Measurements from ENCODE around the gene GABRG3.
"Not testable (repeated sequence)": the region's sequence is repeated elsewhere in the genome, so short reads cannot be mapped to it uniquely, and the experiment has no call there.

The GABRG3 gene

DNA sequence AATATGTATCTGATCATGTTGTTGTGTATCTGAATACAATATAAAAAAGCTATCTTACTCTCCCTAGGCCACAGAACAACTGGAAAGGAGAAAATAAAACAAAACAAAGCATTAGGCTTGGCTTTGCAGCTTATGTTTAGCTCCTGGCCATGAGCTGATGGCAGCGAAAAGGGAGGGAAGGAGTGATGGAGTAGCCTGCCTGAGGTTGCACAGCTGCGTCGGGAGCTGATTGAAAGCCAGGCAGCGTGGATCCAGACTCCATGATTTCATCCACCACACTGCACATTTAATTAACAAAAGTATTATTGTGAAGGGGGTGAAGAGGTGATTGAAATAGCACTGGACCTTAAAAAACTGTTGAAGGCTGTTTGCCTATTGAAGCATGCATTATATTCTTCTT is 212.2 kb downstream of the GABRG3 start:
- TF ChIP-seq ZNF274 (IDR thresholded peaks at IDR 0.05; ENCODE audit: low read depth, low read length), result no peak
- no peak overlapping the region for H3K4me3 ChIP-seq (ENCODE audit: low read length)

DNA sequence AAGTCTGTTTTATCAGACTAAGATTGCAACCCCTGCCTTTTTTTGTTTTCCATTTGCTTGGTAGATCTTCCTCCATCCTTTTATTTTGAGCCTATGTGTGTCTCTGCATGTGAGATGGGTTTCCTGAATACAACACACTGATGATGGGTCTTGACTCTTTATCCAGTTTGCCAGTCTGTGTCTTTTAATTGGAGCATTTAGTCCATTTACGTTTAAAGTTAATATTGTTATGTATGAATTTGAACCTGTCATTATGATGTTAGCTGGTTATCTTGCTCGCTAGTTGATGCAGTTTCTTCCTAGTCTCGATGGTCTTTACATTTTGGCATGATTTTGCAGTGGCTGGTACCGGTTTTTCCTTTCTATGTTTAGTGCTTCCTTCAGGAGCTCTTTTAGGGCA is 220.5 kb downstream of the GABRG3 start:
- H3K4me3 ChIP-seq (ENCODE audit: low read length), result not testable (repeated sequence)

DNA sequence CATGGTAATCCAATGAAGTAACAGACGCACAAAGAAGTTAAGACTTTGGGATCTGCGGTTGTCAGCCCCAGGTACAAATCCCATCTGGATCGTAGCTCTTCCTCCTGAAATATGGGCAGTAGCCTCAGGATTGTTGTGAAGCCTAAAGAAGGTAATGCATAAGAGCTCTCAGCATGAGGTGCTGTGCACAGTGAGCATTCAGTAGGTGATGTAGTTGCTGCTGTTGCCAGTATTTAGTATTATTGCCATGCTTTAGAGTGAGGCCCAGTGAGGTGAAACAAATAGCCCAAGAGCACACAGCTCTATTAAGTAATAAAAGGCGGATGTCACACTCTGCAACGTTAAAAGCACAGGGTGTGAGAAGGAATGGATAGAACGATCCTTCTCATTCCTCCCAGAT is 225.7 kb downstream of the GABRG3 start:
- no peak for TF ChIP-seq ZNF274 (IDR thresholded peaks at IDR 0.05; ENCODE audit: low read depth, low read length)
- no peak overlapping the region for H3K4me3 ChIP-seq (ENCODE audit: low read length)

DNA sequence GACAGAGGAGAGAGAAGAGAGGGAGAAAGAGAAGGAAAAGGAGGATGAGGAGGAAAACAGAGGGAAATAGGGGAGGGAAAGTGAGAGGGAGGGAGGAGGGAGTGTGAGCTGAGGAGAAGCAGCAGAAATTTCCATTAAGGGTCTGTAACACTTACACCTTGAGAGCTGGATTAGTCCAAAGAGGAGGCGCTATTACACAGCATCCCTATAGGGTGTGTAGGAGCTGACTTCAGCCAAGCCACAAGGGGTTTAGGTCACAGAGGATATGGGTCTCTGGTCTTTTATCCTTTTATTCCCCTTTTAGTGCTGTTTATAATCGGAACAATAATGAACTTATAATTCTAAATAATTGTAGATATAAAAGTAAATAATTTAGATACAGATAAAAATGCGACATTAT is 230.4 kb downstream of the GABRG3 start:
- H3K4me3 ChIP-seq (ENCODE audit: low read length), result no peak overlapping the region
- no peak for TF ChIP-seq ZNF274 (IDR thresholded peaks at IDR 0.05; ENCODE audit: low read depth, low read length)

DNA sequence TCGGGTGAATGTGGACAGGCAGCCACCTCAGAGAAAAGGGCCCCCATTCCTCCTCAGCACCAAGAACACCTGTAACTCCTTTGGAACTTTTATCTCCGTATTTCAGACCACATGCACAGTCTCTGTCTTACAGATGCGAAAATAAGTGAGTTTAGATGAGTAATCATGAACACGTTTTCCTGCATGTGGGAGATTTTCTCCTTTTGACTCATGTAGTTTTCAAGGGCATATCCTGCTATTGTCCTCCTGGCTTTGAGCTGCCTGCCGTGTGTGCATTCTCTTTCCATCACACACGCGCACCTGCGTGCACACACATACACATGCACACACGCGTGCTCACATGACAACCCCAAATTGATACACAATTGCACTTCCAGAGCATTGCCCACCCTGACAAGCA is 239.2 kb downstream of the GABRG3 start:
- no peak for TF ChIP-seq ZNF274 (IDR thresholded peaks at IDR 0.05; ENCODE audit: low read depth, low read length)
- H3K4me3 ChIP-seq (ENCODE audit: low read length), result no peak overlapping the region

DNA sequence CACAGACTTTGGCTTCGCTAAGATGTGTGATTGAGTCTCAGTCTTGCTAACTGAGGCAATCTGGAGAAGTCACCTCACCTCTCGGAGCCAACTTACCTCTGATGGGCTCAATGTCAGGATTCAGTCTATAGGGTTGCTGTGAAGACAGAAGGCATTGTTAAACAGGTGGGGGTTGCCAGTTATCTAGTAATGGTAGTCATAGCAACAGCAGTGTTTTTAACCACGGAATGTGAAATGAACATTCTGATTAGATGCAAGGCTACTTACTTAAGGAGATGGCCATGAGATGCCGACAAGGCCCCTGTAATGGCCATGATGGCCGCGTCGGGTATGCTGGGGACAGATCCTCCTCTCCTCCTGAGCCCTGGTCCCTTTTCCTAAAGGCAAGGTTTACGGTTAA is 243.1 kb downstream of the GABRG3 start:
- H3K4me3 ChIP-seq (ENCODE audit: low read length), result no peak overlapping the region
- no peak for TF ChIP-seq ZNF274 (IDR thresholded peaks at IDR 0.05; ENCODE audit: low read depth, low read length)

DNA sequence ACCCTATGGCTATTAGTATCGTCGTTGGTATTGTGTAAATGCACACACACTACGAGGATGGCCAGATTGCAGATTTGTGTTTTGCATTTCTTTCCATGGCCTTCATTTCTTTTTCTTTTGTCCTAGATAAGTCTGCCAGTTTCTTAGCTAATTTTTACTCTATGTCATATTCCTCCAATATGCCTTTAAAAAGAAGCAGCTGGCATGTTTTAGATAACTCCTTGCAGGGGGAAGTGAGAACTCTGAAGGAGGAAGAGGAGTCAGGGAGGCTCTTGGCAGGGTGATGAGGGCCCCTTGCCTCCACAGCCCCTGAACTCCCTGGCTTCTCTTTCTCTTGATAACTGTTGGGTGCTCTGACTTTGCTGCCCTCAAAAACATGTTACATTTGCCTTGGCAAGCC is 244.0 kb downstream of the GABRG3 start:
- H3K4me3 ChIP-seq (ENCODE audit: low read length), result no peak overlapping the region
- TF ChIP-seq ZNF274 (IDR thresholded peaks at IDR 0.05; ENCODE audit: low read depth, low read length), result no peak

DNA sequence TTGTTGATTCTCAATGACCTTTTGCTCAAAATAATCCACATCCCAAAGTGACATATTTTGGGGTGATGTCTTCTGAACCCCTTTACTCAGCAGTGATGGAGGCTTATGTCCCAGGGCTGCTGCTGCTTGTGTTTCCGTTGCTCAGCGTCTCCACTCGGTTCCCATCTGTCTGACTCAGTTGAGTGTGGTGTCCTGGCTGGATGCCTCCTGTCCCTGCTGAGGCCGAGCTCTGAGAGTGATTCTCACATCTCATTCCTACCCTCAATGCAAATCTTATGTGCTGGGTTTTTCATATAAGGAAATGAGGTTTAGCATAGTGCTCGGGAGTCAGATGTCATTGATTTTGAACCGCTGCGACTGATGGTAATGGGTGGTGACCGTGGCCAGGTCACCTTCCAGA is 247.4 kb downstream of the GABRG3 start:
- H3K4me3 ChIP-seq (ENCODE audit: low read length), result no peak overlapping the region
- no peak for TF ChIP-seq ZNF274 (IDR thresholded peaks at IDR 0.05; ENCODE audit: low read depth, low read length)

DNA sequence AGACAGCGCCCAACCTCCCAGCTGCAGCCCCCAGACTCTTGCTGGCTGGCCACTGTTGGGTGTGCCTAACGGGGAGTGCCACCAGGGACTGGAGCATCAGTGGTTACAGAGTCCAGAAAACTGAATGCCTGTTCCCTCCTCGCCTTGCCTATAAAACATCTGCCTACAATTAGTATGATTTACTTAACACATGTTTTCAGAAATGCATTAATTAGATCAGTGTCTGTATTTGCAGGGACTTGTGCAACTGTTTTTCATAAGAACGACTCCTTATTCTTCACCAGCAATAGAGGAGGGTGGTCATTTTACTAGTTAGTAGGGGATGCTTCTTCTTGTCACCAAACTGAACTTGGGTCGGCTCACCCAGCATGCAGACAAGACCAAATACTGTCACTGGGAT is 248.7 kb downstream of the GABRG3 start:
- no peak for TF ChIP-seq ZNF274 (IDR thresholded peaks at IDR 0.05; ENCODE audit: low read depth, low read length)
- H3K4me3 ChIP-seq (ENCODE audit: low read length), result no peak overlapping the region

DNA sequence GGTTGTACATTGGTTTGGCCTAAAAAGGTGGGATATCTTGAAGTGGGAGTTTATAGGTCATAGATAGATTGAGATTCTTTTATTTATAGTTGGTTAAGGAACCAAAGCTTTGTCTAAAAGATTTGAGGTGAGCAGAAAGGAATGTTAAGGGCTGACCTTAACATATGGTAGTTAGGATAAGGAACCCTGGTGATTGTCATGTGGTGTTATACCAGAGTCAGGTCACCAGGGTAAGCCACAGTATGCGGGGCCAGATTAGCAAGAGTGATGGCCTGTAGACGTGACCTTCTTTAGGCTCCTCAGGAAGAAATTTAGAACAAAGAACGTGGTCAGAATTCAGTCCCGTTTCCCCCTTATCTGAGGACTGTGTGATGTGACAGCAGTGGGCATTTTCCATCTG is 249.2 kb downstream of the GABRG3 start:
- no peak for TF ChIP-seq ZNF274 (IDR thresholded peaks at IDR 0.05; ENCODE audit: low read depth, low read length)

DNA sequence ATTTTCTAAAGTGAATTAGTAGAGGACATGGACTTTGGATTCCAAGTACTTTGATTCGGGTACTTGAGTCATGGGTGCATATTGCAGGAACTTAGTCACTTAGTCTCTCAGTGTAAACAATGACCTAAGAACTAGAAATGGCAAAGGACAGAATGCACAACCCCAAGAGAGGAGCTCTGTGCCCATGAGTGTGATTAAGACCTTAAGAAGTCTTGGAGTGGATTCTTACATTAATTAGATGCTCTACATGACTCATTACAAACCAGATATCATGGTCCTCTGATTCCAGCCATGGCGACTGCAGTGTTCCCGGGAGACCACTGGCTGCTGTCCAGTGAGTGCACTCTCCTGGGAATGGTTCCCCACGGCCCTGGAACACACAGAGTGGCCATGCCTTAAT is 251.5 kb downstream of the GABRG3 start:
- no peak for TF ChIP-seq ZNF274 (IDR thresholded peaks at IDR 0.05; ENCODE audit: low read depth, low read length)
- no peak overlapping the region for H3K4me3 ChIP-seq (ENCODE audit: low read length)

More for the DNA sequence above, 249.2 kb downstream of the GABRG3 start:
- no peak overlapping the region for H3K4me3 ChIP-seq (ENCODE audit: low read length)

DNA sequence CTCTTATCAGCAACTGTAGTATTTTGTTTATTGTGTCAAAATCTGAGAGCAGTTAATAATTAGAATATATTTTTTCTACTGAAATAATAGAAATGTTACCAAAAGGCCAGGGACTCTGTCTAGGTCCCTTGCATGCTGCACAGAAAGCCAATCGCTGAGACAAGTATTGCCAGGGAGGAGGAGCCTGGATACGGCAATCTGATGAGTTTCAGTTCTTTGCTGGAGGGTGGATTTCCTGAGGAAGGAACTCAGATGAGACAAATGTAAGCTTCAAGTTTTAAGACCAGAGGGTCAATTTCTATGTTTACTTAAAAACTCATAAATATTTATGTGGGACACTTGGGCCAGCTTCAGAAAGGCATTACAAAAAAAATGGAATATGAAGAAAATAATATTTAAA is 252.2 kb downstream of the GABRG3 start:
- H3K4me3 ChIP-seq (ENCODE audit: low read length), result no peak overlapping the region
- TF ChIP-seq ZNF274 (IDR thresholded peaks at IDR 0.05; ENCODE audit: low read depth, low read length), result no peak

DNA sequence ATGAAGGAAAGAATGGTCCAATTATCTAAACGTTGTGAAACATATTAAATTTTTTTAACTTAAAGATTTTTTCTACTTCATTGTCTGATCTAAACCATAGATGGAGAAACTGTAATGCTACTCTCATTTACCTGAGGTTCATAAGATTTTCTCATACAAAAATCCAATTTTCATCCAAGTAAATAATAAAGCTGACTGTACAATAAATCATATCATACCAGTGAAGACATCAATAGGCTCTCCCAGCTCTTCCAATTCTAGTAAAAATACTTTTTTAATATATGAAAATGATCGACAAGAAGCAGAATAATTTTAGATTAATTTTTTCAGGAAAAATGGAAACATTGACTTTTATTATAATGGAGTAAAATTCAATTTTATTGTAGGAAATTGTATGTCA is 260.8 kb downstream of the GABRG3 start:
- H3K4me3 ChIP-seq (ENCODE audit: low read length), result no peak overlapping the region
- TF ChIP-seq ZNF274 (IDR thresholded peaks at IDR 0.05; ENCODE audit: low read depth, low read length), result no peak

DNA sequence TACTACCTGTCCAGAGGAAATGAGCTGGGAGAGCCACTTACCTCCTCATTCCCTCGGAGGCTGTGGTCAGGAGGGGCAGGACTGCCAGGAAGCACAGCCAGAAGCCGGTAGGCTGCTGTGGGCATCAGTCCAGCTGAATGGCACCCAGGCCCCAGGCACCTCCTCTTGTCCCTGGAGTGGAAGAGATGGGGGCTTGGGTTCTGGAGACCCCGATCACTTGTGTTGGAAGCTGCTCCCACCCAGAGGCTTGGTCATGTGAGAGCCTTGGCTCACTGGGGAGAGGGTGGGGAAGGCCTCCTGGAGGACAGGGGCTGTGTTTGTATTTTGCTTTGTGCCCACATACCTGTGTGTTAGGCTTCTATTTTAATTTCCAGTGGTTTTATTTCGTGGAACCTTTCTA is 261.9 kb downstream of the GABRG3 start:
- TF ChIP-seq ZNF274 (IDR thresholded peaks at IDR 0.05; ENCODE audit: low read depth, low read length), result no peak
- no peak overlapping the region for H3K4me3 ChIP-seq (ENCODE audit: low read length)

DNA sequence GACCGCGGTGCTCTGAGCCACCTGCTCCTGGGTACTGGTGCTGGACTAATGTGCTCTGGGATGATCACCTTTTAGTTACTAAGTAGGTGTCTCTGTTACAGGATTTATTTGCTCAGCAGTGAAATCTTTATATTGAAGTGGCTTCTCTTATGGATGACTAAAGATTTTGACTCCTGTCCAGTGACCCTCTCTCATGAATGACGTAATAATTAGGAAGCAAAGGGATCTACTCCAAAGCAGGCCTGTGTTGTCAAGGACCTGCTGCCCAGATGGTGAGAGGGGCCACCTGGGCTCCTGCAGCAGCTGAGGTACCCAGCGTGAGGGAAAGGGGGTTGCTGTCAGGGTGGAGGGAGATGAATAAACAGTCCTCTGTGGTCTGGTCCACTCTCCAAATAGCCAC is 263.6 kb downstream of the GABRG3 start:
- no peak for TF ChIP-seq ZNF274 (IDR thresholded peaks at IDR 0.05; ENCODE audit: low read depth, low read length)
- H3K4me3 ChIP-seq (ENCODE audit: low read length), result no peak overlapping the region

DNA sequence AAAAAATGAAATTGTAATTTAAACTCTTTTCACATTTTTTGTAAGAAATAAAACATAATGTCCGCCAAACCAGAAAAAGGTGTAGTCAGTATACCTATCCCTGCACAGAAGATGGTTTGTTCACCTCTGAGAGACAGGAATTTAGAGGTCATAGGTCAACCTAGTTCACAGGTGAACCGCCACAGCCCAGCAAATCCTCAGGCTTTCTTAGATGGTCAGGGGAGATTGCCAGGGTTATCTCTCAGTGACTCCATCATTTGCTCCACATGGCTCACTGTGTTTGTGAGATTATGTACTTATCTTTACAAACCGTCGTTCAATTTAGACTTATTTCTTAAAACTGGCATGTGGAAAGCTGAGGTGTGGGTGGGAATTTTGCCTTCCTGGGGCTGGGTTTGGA is 264.2 kb downstream of the GABRG3 start:
- TF ChIP-seq ZNF274 (IDR thresholded peaks at IDR 0.05; ENCODE audit: low read depth, low read length), result no peak
- no peak overlapping the region for H3K4me3 ChIP-seq (ENCODE audit: low read length)

DNA sequence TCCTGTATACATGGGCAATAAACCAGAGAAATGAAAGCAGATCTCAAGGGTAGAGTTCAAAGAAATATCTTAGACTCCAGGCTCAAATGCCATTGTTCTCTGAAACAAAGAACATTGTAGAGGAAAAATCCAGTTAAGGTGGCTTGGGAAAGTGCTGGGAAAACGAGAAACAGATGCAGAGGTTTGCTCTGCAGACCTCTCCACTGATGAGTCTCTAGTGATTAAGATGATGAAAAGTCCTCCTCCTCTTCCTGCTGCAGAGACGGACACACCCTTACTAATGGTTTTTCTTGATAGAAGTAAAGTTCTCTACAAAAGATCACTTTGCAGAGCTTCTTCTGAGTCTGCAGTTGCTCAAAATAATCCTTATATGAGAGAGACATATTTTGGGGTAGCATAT is 264.7 kb downstream of the GABRG3 start:
- TF ChIP-seq ZNF274 (IDR thresholded peaks at IDR 0.05; ENCODE audit: low read depth, low read length), result no peak

More for the DNA sequence above, 264.7 kb downstream of the GABRG3 start:
- H3K4me3 ChIP-seq (ENCODE audit: low read length), result no peak overlapping the region

Measured in GM08714 (cell line).